Fibroblast of villous mesenchyme (primary cell): ENCODE results near the gene INS. TPM values are rescaled to one million over a fixed set of nuclear protein-coding genes. Genes with fewer than 3 reads are reported as not detected.
"Not testable (repeated sequence)": the region's sequence is repeated elsewhere in the genome, so short reads cannot be mapped to it uniquely, and the experiment has no call there.

Experiments used
- DNase-seq: peaks from one replicate; pipeline ENCODE4 v3.0.0-alpha.2; 2010; ENCODE audit warnings: low read depth
- H3K4me3 ChIP-seq: 2 replicates; pipeline ENCODE4 v1.5.1; 2011; ENCODE audit warnings: low read depth, mild to moderate bottlenecking, low read length
- CTCF ChIP-seq: IDR thresholded peaks from 2 replicates; pipeline ENCODE4 v1.5.1; 2012; ENCODE audit warnings: low read depth, mild to moderate bottlenecking, low read length; ENCODE audit not compliant: insufficient read depth
- total RNA-seq: library from RNA; depleted of rRNA; stranded (reverse); fragments of >200 nt; gene quantifications from 2 replicates; pipeline ENCODE4 v1.2.3, GENCODE V29; 2012

Gene INS
- total RNA-seq, 1 donor, result not detected

- no peak for TF ChIP-seq CTCF
- DNase-seq, result no peak
Observed at GRCh38 chr11:2197771-2198520, 36.9 kb upstream of the INS start.

DNA sequence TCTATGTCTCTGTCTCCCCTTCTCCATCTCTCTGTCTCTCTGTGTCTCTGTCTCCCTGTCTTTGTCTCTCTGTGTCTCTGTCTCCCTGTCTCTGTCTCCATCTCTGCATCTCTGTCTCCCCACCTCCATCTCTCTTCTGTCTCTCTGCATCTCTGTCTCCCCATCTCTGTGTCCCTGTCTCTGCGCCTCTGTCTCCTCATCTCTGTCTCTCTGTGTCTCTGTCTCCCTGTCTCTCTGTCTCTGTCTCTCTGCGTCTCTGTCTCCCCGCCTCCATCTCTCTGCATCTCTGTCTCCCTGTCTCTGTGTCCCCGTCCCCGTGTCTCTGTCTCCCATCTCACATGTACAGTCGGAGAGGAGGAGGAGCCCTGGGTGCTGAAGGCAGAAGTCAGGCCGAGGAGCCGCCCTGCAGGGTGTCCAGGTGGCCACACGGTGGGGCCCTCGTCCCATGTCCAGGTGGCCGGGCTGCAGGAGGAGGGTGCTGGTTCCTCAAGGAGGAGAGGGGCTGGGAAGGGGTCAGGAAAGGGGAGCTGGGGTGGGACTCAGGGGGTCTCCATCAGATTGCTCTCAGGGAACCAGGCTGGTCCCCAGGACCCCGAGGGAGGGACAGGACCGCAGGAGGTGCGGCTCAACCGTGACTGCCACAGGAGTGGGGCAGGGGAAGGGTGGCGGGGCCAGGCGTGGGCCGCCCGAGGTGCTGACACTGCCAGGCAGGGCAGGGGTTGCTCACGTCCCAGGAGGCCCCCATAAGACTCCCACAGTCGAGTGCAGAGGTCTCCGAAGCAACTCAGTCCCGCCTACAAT, 36.2 kb upstream of the INS start:
- DNase-seq, result peak; percentile 52
- TF ChIP-seq CTCF, result peak; percentile 85
- no peak overlapping the region for H3K4me3 ChIP-seq

More at GRCh38 chr11:2197771-2198520, 36.9 kb upstream of the INS start:
- H3K4me3 ChIP-seq, result no peak overlapping the region

- H3K4me3 ChIP-seq, result no peak overlapping the region
- no peak for DNase-seq
- no peak for TF ChIP-seq CTCF
Observed at GRCh38 chr11:2195756-2196088, 34.7 kb upstream of the INS start.

DNA sequence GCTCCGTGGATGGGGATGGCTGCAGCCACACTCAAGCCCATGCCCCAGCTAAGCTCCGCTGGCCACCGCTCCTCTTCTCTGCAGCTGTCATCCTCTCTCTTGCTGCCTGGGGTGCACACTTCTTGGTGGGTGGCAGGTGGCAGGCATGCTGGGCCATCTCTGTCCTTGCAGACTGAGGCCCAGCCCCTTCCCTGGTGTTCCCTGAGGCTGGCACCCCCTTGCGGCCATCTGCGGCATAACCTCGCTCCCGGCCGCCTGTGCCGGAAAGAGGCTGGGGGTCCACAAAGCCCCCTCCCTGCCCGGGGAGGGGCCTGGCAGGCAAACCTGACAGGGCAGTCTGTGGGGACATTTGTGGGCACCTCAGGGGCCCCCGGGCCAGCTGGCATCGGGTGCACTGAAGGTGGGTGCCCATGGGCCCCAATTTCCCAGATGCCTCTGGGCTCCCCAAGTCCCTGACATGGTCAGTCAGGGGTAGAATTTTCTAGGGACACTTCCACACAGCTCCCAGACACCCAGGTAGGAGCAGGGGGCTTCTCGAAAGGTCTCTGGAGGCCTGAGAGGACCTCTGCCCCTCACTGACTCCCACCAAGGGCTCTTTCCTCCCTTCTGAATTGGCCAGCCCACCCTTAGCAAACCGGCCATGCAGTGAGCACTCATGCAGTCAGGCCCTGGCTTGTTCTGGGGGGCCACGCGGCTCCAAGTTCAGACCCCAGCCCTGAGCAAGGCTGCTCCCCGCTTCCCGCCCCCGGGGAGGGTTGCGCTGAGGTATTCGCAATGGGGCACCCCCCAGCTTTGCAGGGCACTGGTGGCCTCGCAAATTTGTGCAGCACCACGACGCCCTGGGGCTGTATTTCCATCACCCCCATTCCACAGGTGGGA, 34.1 kb upstream of the INS start:
- no peak overlapping the region for H3K4me3 ChIP-seq
- TF ChIP-seq CTCF, result peak; percentile 86
- peak; percentile 10 for DNase-seq

GRCh38 chr11:2193888-2194595, 33.0 kb upstream of the INS start:
- DNase-seq, H3K4me3 ChIP-seq: not testable (repeated sequence)

GRCh38 chr11:2193099-2193887, 32.3 kb upstream of the INS start:
- no peak overlapping the region for H3K4me3 ChIP-seq
- TF ChIP-seq CTCF, result no peak
- DNase-seq, result no peak
